ENCODE data around the gene AURKA. TPM values are rescaled to one million over a fixed set of nuclear protein-coding genes. Genes with fewer than 3 reads are reported as not detected.

AURKA gene
- total and polyA plus RNA-seq, 2 experiments from 2014 or later: 75.8 to 82.0 TPM

- H3K4me2 ChIP-seq: no peak overlapping the region
- H3K27me3 ChIP-seq (ENCODE audit: insufficient read depth): no peaks in the 10 kb centered on the region
- no peak overlapping the region for H3K27ac Mint-ChIP-seq
- TF ChIP-seq ZNF114 (CRISPR knock-in tag; IDR thresholded peaks at IDR 0.05) (no peak), ZNF462 (CRISPR knock-in tag; IDR thresholded peaks at IDR 0.05) (no peak), CTCF (conservative IDR thresholded peaks at IDR 0.05; ENCODE audit: low read depth in 2 of 2) (no peak), NANOG (IDR thresholded peaks at IDR 0.05; ENCODE audit: borderline replicate concordance) (no peak), CREB1 (CRISPR knock-in tag; IDR thresholded peaks at IDR 0.05; ENCODE audit: low read depth) (no peak), JUNB (IDR thresholded peaks at IDR 0.05; ENCODE audit: unreplicated experiment) (no peak), STAT1 (IDR thresholded peaks at IDR 0.05; ENCODE audit: unreplicated experiment) (no peak), EZH2phosphoT487 (IDR thresholded peaks at IDR 0.05; ENCODE audit: unreplicated experiment) (no peak), POLR2AphosphoS5 (IDR thresholded peaks at IDR 0.05; ENCODE audit: low read depth) (no peak), EZH2 (IDR thresholded peaks at IDR 0.05; ENCODE audit: low read depth, unreplicated experiment) (no peak), ZNF331 (CRISPR knock-in tag; IDR thresholded peaks at IDR 0.05; ENCODE audit: low read depth) (no peak)
- no peak overlapping the region for H3K27ac ChIP-seq (ENCODE audit: low read depth)
- H3F3A ChIP-seq (replicated peaks; ENCODE audit: low read depth): no peaks in the 10 kb centered on the region
- H3K9me3 Mint-ChIP-seq: no peaks in the 10 kb centered on the region
- H3K36me3 Mint-ChIP-seq (ENCODE audit: low read depth): peaks cover 89% of the 10 kb centered on the region
- ATAC-seq: no peak
- no peak overlapping the region for H3K4me3 ChIP-seq
- H3K4me1 ChIP-seq (ENCODE audit: insufficient read depth): no peaks in the 10 kb centered on the region
- peaks cover 30% of the 10 kb centered on the region for H4K20me1 ChIP-seq (replicated peaks; ENCODE audit: insufficient read depth)
- peaks cover 2% of the 10 kb centered on the region; the same call in 2 of the 3 replicates for H3K4me1 Mint-ChIP-seq
- H3K79me2 ChIP-seq (replicated peaks; ENCODE audit: insufficient read depth): peaks cover 99% of the 10 kb centered on the region
- H2AFZ ChIP-seq: no peak overlapping the region
- H3K36me3 ChIP-seq (ENCODE audit: insufficient read depth): peaks cover 88% of the 10 kb centered on the region
- no peak overlapping the region for H3K4me3 Mint-ChIP-seq
- no peak for DNase-seq (ENCODE audit: low spot score)
- H3K27me3 Mint-ChIP-seq (ENCODE audit: insufficient read depth, low read depth, poor library complexity): peaks cover 5% of the 10 kb centered on the region
- no peaks in the 10 kb centered on the region for H3K9me2 ChIP-seq (ENCODE audit: insufficient read depth)
These were observed 9.3 kb downstream of the AURKA start for GRCh38 chr20:56382696-56383095.
